HG02885 (cell line): ENCODE data around the gene NFKBIB.
"Not testable (repeated sequence)": the region's sequence is repeated elsewhere in the genome, so short reads cannot be mapped to it uniquely, and the experiment has no call there.

ENCODE experiments used
- ATAC-seq: cut with Tn5 transposase; IDR thresholded peaks from one replicate; pipeline ENCODE4 v1.9.1; 2021; ENCODE audit warnings: mild to moderate bottlenecking; ENCODE audit not compliant: unreplicated experiment, poor library complexity

Gene NFKBIB

DNA sequence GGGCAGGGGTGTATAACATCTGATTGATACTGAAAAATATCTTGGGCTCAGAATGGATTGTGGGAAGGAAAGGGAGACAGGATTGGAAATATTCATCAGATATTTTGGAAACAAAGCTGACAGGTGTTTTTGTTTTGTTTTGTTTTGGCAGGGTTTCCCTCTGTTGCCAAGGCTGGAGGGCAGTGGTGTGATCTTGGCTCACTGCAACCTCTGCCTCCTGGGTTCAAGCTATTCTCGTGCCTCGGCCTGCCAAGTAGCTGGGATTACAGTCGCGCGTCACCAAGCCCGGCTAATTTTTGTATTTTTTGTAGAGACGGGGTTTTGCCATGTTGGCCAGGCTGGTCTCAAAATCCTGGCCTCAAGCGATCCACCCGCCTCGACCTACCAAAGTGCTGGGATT, 26.4 kb upstream of the NFKBIB start:
- not testable (repeated sequence) for ATAC-seq

GRCh38 chr19:38875656-38876395, 23.9 kb upstream of the NFKBIB start:
- no peak for ATAC-seq

GRCh38 chr19:38877781-38878574, 21.8 kb upstream of the NFKBIB start, which contains the start of gene RINL:
RINL (minus strand) TSS chr19:38878275; CDS start chr19:38876742, 1,533 bp downstream.
- ATAC-seq: peak; percentile 59

DNA sequence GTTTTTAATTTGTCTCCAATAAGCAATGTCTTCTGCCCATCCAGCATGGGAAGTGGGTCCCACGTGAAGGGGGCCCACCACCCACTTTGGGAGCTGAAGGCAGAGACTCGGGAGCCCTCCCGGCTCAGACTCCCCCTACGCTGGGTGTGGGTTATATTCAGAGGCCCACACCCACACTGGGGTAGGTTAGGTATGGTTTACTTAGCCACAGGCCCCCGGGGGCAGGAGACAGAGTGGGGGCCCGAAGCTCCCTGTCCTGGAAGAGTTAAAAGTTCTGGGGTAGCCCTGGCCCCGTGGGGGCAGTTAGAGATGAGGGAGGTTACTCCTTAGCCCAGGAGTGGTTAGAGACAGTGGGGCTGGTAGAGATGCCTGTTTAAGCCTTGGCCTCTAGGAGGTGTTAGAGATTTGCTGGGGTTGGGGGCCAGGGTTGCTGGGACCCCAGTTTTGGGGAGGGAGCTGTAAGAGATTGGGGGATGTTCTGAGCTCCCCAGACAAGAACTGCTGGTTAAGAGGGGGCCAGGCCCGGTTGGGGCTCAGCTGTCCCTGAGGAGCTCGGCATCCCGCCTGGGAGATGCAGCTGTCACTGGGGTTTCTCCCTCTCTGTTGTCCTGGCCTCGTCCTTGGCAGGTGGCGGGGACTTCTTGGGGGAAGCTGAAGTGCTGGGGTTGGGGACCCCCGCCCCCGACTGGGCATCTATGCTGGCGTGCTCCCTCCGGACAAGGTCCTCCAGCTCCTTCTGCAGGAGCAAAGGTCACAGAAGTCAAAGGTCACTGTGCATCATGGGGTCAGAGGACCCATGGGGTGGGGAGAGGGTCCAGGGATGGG, 21.0 kb upstream of the NFKBIB start:
- ATAC-seq: no peak

GRCh38 chr19:38879400-38879751, 20.4 kb upstream of the NFKBIB start:
- no peak for ATAC-seq

- ATAC-seq: no peak
These were observed 19.5 kb upstream of the NFKBIB start for GRCh38 chr19:38880076-38880881.

DNA sequence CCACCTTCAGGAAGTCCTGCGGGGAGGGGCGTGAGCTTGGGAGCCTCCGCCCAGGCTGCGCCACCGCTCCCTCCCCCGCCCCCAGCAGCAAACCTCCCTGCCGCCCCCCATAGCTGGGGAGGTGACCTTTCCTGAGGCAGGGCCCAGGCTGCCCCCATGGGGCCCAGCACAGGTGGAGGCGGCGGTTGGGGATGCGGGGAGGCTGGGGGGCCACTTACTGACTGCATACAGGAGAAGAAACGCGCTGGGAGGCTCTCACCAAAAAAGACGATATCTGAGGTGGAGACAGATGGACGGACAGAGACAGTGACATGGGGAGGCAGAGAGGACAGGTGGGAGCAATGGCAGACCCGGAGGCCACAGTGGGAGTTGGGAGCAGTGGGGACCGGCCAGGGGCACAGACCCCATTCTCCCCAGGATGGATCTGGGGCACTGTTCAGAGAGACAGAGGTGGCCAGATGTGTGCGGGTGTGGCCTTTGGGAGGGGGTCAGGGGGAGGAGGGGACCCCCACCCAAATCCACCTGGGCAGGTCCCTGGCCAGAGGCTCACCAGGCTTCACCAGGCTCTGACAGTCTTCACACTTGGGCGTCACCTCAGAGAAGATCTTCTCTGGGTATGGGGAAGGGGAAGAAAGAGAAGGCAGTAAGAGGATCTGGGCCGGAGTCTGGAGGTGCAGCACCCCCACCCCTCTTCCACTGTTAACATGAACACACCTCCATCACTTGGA, 18.7 kb upstream of the NFKBIB start:
- no peak for ATAC-seq

DNA sequence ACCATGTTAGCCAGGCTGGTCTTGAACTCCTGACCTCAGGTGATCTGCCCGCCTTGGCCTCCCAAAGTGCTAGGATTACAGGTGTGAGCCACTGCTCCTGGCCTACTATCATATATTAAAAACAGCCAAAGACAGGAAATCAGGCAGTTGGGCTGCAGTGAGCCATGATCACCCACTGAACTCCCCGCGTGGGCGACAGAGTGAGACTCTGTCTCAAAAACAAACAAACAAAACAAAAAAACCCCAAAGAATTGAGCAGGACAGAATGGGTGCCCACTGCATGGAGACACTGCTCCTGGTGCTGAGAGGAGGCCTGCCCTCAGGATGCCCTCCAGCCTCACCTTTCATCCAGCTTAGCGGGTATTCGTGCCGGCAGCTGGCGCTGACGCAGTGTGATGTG, 16.5 kb upstream of the NFKBIB start:
- ATAC-seq: no peak

DNA sequence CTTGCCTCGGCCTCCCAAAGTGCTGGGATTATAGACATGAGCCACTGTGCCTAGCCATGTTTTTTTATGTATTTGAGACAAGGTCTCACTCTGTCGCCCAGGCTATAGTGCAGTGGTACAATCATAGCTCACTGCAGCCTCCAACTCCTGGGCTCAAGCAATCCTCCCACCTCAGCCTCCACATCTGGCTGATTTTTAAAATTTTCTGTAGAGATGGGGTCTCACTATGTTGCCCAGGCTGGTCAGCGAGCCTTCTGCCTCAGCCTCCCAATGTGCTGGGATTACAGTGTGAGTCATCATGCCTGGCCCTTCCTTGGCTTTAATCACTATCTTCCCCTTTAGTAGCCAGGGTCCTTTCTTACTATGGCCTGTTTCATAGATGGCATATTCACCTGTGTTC, 15.1 kb upstream of the NFKBIB start:
- ATAC-seq: not testable (repeated sequence)

GRCh38 chr19:38888876-38889275, 10.9 kb upstream of the NFKBIB start:
- no peak for ATAC-seq

DNA sequence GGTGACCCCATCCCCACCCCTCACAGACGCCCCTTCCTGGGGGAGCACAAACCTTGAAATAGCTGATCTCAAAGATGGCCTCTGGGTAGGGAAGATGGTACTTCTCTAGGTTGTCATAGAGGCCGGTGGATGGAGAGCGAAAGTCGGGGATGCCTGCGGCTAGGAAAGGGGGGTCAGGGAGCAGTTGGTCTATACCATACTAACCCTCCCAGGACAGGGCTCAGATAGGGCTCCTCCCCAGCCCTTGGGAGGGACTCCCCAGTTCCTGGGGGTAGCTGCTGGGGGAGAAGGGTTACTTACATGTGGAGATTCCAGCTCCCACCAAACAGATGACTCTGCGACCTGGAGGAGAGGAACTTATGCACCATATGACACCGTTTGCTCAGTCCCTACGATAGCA, 10.0 kb upstream of the NFKBIB start:
- no peak for ATAC-seq

GRCh38 chr19:38890686-38891085, 9.1 kb upstream of the NFKBIB start:
- ATAC-seq: no peak

DNA sequence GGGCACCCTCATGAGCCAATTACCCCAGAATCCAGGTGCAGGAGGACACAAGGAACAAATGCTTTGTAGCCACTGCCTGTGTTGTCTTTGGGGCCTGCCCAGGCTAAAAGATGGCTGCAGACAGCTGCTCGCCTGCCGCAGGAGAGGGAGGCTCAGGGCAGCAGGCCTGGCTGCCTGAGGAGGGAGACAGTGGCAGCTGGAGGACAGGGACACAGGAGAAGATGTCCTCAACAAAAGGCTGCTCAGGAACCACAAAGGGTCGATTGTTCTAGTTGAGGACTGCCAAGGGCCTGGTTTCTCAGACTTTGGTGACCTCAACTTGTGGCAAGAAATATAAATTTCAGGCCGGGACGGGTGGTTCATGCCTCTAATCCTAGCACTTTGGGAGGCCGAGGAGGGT, 8.0 kb upstream of the NFKBIB start:
- ATAC-seq: no peak

DNA sequence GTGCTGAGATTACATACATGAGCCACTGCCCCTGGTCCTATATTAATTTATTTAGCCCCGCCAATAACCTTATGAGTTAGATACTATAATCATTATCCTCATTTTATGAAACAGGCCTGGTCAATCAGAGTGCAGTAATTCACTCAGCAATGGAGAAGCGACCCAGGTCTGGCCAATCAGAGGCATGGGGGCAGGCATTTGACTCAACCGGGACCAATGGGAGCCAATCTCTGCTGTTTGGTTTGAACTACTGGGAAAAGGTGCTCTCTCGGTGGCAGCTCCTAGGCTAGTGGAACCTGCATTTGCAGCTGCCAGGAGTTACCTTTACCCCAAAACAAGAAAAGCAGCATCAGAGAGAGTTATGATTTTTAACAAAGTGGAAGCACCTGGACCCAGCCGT, 6.9 kb upstream of the NFKBIB start:
- ATAC-seq: no peak

DNA sequence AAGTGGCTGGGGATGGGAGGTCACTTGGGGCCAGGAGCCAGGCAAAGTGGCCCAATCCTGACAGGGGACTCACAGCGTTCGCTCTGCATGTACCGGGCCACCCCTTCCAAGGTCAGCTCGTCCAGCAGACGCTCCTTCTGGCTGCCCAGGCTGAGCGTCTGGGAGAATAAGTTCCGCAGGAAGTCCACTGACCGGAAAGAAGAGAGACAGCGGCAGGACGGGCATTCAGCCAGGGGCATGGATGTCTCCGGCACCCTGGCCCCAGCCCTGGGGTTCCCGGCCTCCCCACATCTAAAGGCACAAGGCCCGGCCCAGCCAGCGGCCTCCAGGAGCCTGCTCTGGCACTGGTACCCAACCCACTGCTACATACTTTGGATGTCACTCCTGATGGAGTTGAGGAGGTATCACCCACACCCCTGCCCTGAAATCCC, 6.4 kb upstream of the NFKBIB start:
- ATAC-seq: no peak

DNA sequence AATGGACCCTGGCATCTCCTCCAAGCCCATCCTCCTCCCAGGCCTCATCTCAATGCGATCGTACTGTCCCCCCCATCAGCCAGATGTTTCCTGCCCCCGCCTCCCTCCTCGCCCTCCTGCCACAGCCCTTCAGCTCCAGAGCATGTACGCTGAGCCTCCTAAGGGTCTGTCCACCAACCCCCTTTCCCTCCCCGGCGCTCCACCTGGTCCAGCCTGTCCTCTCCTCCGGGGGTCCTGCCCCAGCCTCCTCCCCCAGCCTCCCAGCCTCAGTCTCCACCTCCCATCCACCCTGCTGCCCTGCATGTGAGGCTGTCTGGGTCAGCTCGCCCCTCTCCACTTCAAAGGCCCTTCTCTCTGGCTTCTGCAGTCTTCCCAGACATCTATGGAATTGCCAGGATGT, 4.8 kb upstream of the NFKBIB start:
- ATAC-seq: no peak

- ATAC-seq: no peak
These were observed 852 bp upstream of the NFKBIB start for GRCh38 chr19:38898788-38899446.

DNA sequence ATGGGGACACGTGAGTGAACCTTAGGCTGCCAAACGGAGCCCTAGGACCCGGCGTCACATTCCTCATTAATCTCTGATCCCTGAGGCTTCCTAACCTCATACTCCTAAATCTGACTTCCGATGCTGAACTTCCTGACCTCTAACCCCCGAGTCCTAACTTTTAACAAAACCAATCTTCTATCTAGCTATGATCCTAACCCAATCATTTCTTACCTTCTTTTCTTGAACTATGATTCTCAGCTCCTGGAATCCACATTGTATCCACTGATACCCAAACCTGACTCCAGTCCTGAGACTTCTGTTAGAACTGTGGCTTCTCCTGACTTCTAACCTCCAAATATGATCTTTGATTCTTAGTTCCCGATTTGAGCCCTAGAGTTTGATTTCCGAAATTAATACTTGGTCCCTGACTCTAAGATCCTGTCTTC, 447 bp downstream of the NFKBIB start:
- no peak for ATAC-seq

- ATAC-seq: no peak
These were observed 998 bp downstream of the NFKBIB start for GRCh38 chr19:38900743-38901190.
